H1 (cell line): ENCODE results near the gene GPR83. TPM values are rescaled to one million over a fixed set of nuclear protein-coding genes. Genes with fewer than 3 reads are reported as not detected.

Experiments used
- CBX5 ChIP-seq: fragments of 300-800, 300-1000 bp; sonication (generic); IDR thresholded peaks from 2 replicates; pipeline ENCODE4 v1.7.1; 2016; ENCODE audit warnings: antibody characterized with exemption, low read length, low read depth
- CHD2 ChIP-seq: IDR thresholded peaks from 2 replicates; pipeline ENCODE4 v1.6.1; 2012; ENCODE audit warnings: low read length, improper control_type of control experiment
- CREB1 ChIP-seq: IDR thresholded peaks from 2 replicates; pipeline ENCODE4 v1.6.1; 2012; ENCODE audit warnings: inconsistent platforms
- CTBP2 ChIP-seq: IDR thresholded peaks from 2 replicates; pipeline ENCODE4 v1.7.0; 2011; ENCODE audit warnings: borderline replicate concordance, mild to moderate bottlenecking, moderate library complexity, mixed read lengths, low read length; ENCODE audit not compliant: insufficient read depth, insufficient read length
- CTCF ChIP-seq, 3 experiments: IDR thresholded peaks; 1 replicate in 2 of 3; 2 replicates in 1 of 3; pipeline versions ENCODE4 v1.5.1 to v1.6.1; 2011; ENCODE audit warnings: low read length in 3 of 3, mild to moderate bottlenecking in 3 of 3, inconsistent platforms in 2 of 3, low read depth in 1 of 3, moderate library complexity in 1 of 3; ENCODE audit not compliant: insufficient read depth in 1 of 3; ENCODE audit errors: control extremely low read depth in 1 of 3
- JUND ChIP-seq: IDR thresholded peaks from 2 replicates; pipeline ENCODE4 v1.6.1; 2011; ENCODE audit warnings: mild to moderate bottlenecking, improper control_type of control experiment, low read length
- KDM1A ChIP-seq: fragments of 200-600, 300-600 bp; sonication (generic); IDR thresholded peaks from 2 replicates; pipeline ENCODE4 v1.7.1; 2016; ENCODE audit warnings: mild to moderate bottlenecking, low read length, borderline replicate concordance
- KDM4A ChIP-seq: IDR thresholded peaks from one replicate; pipeline ENCODE4 v1.7.1; 2012; ENCODE audit warnings: low read depth, mild to moderate bottlenecking, moderate library complexity, low read length, inconsistent platforms; ENCODE audit not compliant: severe bottlenecking
- POLR2AphosphoS5 ChIP-seq: IDR thresholded peaks from 2 replicates; pipeline ENCODE4 v1.6.1; 2011; ENCODE audit warnings: low read depth, low read length
- RAD21 ChIP-seq, 2 experiments: IDR thresholded peaks in 1 of 2; conservative IDR thresholded peaks in 1 of 2; 2 replicates each; pipeline ENCODE4 v1.6.1; 2011; ENCODE audit warnings: low read depth in 2 of 2, low read length in 2 of 2, improper control_type of control experiment in 1 of 2, inconsistent platforms in 1 of 2, mild to moderate bottlenecking in 1 of 2, moderate library complexity in 1 of 2
- RBBP5 ChIP-seq: IDR thresholded peaks from 2 replicates; pipeline ENCODE4 v1.7.1; 2012; ENCODE audit warnings: low read depth, mild to moderate bottlenecking, inconsistent platforms, low read length, moderate library complexity, borderline replicate concordance
- SIRT6 ChIP-seq: IDR thresholded peaks from one replicate; pipeline ENCODE4 v1.7.1; 2012; ENCODE audit warnings: low read length, inconsistent platforms
- SIX5 ChIP-seq: IDR thresholded peaks from 2 replicates; pipeline ENCODE4 v1.6.1; 2011; ENCODE audit warnings: mild to moderate bottlenecking, low read depth, low read length
- TAF7 ChIP-seq: optimal IDR thresholded peaks from 2 replicates; pipeline ENCODE3; 2011; ENCODE audit warnings: low read depth, mild to moderate bottlenecking, inconsistent platforms, low read length, moderate library complexity, borderline replicate concordance
- TBP ChIP-seq: IDR thresholded peaks from 2 replicates; pipeline ENCODE4 v1.6.1; 2011; ENCODE audit warnings: low read depth, low read length, improper control_type of control experiment
- TEAD4 ChIP-seq: IDR thresholded peaks from 2 replicates; pipeline ENCODE4 v1.6.1; 2012; ENCODE audit warnings: low read depth, low read length, inconsistent platforms, mixed read lengths
- USF2 ChIP-seq: IDR thresholded peaks from 2 replicates; pipeline ENCODE4 v1.6.1; 2011; ENCODE audit warnings: low read length, improper control_type of control experiment
- ZNF274 ChIP-seq: IDR thresholded peaks from 2 replicates; pipeline ENCODE4 v1.7.0; 2012; ENCODE audit warnings: low read length, borderline replicate concordance; ENCODE audit errors: extremely low read depth
- polyA plus RNA-seq, 7 experiments: library from polyadenylated mRNA; depleted of rRNA in 3 of 7; stranded (reverse) in 5 of 7; unstranded in 2 of 7; fragments of >200 nt in 5 of 7; fragments of 200-250 nt in 2 of 7; gene quantifications; 1 replicate in 5 of 7; 2 replicates in 1 of 7; 4 replicates in 1 of 7; pipeline versions ENCODE4 v1.2.1 to v1.2.3, GENCODE V29; 2011 to 2013; ENCODE audit warnings: missing spikeins in 2 of 7, mixed read lengths in 2 of 7
- total RNA-seq: library from RNA; stranded (reverse); fragmentation: NEBNext Ultra II Directional; extraction: Animal tissue kit (Norgen Biotek cat#: 25700); gene quantifications from 2 replicates; pipeline ENCODE4 v1.2.1, GENCODE V29; 2021

The GPR83 gene
- total and polyA plus RNA-seq, 2 of the 8 experiments (the other 6 are each of a cell fraction or from before 2014, with no cell fraction given), result 0.30 to 1.5 TPM

GRCh38 chr11:94400839-94401772, at the start of gene GPR83 (continued):
- no peak for TF ChIP-seq CTBP2
- TF ChIP-seq KDM4A, result peak; percentile 99
- TF ChIP-seq SIX5, result no peak
- no peak for TF ChIP-seq JUND
- TF ChIP-seq KDM1A, result no peak
- TF ChIP-seq CREB1, result peak; percentile 69
- no peak; the same call in 1 of the 2 replicates for TF ChIP-seq TBP
- TF ChIP-seq ZNF274, result no peak
- no peak for TF ChIP-seq TEAD4
- TF ChIP-seq CHD2, result no peak
- TF ChIP-seq SIRT6, result no peak
- TF ChIP-seq TAF7, result no peak
- no peak for TF ChIP-seq USF2
- TF ChIP-seq POLR2AphosphoS5, result no peak
- TF ChIP-seq CTCF (IDR thresholded peaks at IDR 0.05; ENCODE audit: control extremely low read depth in 1 of 3, insufficient read depth in 1 of 3, low read depth in 1 of 3, low read length in 3 of 3), result peak in 1 of 3 experiments; percentile 3; a peak in 1 of 4 replicates
- peak; percentile 10 to 21; a peak in 2 of 4 replicates for TF ChIP-seq RAD21 (IDR thresholded peaks at IDR 0.05 in 1 of 2, conservative IDR thresholded peaks at IDR 0.05 in 1 of 2; ENCODE audit: low read depth in 2 of 2, low read length in 2 of 2)
- peak; percentile 63; the same call in 1 of the 2 replicates for TF ChIP-seq RBBP5
- no peak for TF ChIP-seq CBX5
